ENCODE results near the gene C1orf116.

The C1orf116 gene

DNA sequence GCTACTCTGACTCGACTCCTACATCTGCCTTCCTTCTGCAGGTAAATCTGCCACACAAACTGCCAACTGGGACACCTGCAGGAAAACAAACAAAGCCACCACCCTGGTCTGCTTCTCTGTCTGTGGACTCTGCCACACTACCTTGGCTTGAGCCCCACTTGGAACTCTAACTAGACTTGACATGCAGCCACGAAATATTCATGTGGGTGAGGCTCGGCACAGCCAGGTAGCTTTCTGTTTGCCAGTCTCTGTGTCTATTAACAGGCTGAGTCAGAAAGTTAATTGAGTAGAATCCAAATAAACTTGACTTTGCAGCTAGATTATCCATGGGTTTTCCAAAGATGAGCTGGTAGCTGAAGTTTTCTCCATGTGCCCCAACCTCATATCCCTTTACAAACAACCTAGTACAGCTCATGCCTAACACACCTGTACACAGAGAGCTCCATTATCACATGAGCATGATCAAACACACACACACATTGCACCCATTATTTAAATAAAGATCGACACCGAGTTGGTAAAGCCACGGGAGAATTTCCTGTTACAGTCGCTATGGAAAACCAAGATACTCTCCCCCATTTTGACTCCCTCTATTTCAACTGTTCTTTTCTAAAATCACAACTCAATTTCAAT lies 808 bp downstream of the C1orf116 start:
- Histone ChIP-seq H3K36me3 (ENCODE audit: insufficient read depth, low read length) (no peaks in the 10 kb centered on the region), H3K27me3 (ENCODE audit: control insufficient read depth in 1 of 2, insufficient read depth in 2 of 2, low read length in 2 of 2) (peaks cover 5 to 9% of the 10 kb centered on the region in 2 donors), H3K9ac (ENCODE audit: low read length) (no peak overlapping the region), H3K4me1 (ENCODE audit: insufficient read depth, low read length) (no peaks in the 10 kb centered on the region), H3K4me3 (ENCODE audit: low read depth in 1 of 2, low read length in 2 of 2) (no peak overlapping the region), H3K9me3 (ENCODE audit: low read length) (no peaks in the 10 kb centered on the region), H3K27ac (ENCODE audit: low read depth, low read length) (no peak overlapping the region)

DNA sequence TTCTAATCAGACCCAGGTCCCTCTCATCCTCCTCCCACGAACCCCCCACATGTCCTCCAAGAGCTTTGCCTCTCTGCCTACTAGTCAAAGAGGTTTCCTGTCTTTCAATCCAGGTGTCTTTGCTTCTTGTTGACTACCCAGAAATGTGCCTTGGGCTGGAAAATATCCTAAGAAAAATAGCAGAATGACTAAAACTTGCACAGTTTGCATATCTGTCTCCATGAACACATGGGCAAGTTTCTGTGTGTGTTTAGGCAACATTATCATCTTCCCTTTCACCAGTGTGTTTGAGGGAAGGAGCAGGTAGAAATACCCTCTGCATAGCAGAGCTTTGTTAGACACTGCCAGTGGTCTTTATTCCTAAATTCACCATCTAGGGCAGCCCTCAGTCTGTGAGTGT lies 1.5 kb downstream of the C1orf116 start:
- Histone ChIP-seq H3K27ac (ENCODE audit: low read depth, low read length) (no peak overlapping the region), H3K9me3 (ENCODE audit: low read length) (no peaks in the 10 kb centered on the region), H3K27me3 (ENCODE audit: control insufficient read depth in 1 of 2, insufficient read depth in 2 of 2, low read length in 2 of 2) (peaks cover 5 to 9% of the 10 kb centered on the region in 2 donors), H3K4me1 (ENCODE audit: insufficient read depth, low read length) (peaks cover 3% of the 10 kb centered on the region), H3K9ac (ENCODE audit: low read length) (no peak overlapping the region), H3K36me3 (ENCODE audit: insufficient read depth, low read length) (no peaks in the 10 kb centered on the region), H3K4me3 (ENCODE audit: low read depth in 1 of 2, low read length in 2 of 2) (no peak overlapping the region)

DNA sequence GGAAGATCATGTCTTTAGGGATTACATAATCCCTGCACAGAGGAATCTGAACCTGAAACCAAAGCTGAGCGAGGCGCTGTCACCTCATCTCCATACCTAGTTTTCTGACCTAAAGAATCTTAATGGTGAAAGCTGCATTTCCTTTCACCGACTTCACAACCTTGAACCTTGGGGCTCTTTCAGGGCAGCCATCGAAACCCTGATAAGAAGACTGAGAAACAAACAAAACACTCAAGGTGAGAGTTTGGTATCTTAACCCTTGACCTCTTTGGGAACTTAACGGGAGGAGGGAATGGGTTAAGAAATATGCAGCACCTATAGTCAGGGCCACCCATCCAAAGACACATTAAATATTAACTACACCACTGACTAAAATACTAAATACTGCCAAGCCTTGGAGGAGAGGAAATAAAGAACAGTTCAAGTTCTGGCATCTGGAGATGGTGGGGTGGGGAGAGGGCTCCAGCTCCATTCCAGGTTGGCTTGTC lies 2.0 kb downstream of the C1orf116 start:
- Histone ChIP-seq H3K4me1 (ENCODE audit: insufficient read depth, low read length) (peaks cover 7% of the 10 kb centered on the region), H3K9me3 (ENCODE audit: low read length) (no peaks in the 10 kb centered on the region), H3K27ac (ENCODE audit: low read depth, low read length) (no peak overlapping the region), H3K36me3 (ENCODE audit: insufficient read depth, low read length) (no peaks in the 10 kb centered on the region), H3K9ac (ENCODE audit: low read length) (no peak overlapping the region), H3K4me3 (ENCODE audit: low read depth in 1 of 2, low read length in 2 of 2) (no peak overlapping the region), H3K27me3 (ENCODE audit: control insufficient read depth in 1 of 2, insufficient read depth in 2 of 2, low read length in 2 of 2) (peaks cover 5 to 9% of the 10 kb centered on the region in 2 donors)

DNA sequence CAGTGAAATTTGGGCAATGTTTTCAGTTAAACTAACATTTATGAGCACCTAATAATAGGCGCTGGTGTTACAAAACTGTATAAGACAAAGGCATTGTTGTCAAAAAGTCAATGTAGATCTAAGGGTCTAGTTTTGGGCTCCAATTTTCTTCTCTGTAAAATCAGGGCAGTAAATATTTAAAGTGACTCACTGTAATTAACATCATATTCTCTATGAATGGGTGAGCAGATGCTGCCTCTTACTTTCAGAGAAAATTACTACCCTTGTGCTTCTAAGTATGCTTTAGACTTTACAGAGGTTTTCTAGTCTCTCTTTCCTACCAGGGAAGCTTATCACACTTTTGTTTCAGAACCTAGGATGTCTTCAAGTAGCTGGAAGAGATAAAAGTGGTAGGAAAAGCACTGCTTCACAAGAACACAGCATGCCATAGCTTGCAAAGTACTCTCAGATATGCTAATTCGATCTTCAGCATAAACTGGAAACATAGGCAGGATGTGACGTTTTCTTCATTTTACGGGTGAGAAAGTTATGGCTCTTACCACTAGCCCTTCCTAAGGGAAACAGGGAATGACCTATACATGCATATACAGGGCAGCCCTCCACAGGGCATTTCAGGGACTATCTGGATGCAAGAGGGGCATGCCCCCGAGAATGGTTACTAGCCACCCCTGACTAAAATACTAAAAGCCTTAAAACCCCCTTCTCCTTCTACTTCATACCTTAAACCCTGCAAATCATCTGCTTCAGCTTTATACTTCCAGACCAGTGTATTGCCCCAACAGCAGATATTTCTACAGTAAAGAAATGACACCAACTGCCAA lies 2.6 kb downstream of the C1orf116 start:
- H3K9ac ChIP-seq (ENCODE audit: low read length), result no peak overlapping the region

GRCh38 chr1:207028884-207029650 lies 3.5 kb downstream of the C1orf116 start:
- Histone ChIP-seq H3K36me3 (ENCODE audit: insufficient read depth, low read length) (no peaks in the 10 kb centered on the region), H3K4me3 (ENCODE audit: low read depth in 1 of 2, low read length in 2 of 2) (no peak overlapping the region), H3K9ac (ENCODE audit: low read length) (no peak overlapping the region), H3K27me3 (ENCODE audit: control insufficient read depth in 1 of 2, insufficient read depth in 2 of 2, low read length in 2 of 2) (peaks cover 5 to 9% of the 10 kb centered on the region in 2 donors), H3K9me3 (ENCODE audit: low read length) (no peaks in the 10 kb centered on the region), H3K4me1 (ENCODE audit: insufficient read depth, low read length) (peaks cover 13% of the 10 kb centered on the region), H3K27ac (ENCODE audit: low read depth, low read length) (no peak overlapping the region)

More for the DNA sequence above, 2.6 kb downstream of the C1orf116 start:
- no peaks in the 10 kb centered on the region for H3K9me3 ChIP-seq (ENCODE audit: low read length)
- no peaks in the 10 kb centered on the region for H3K36me3 ChIP-seq (ENCODE audit: insufficient read depth, low read length)
- H3K4me3 ChIP-seq (ENCODE audit: low read depth in 1 of 2, low read length in 2 of 2), result no peak overlapping the region
- peaks cover 13% of the 10 kb centered on the region for H3K4me1 ChIP-seq (ENCODE audit: insufficient read depth, low read length)
- H3K27me3 ChIP-seq (ENCODE audit: control insufficient read depth in 1 of 2, insufficient read depth in 2 of 2, low read length in 2 of 2), result peaks cover 5 to 9% of the 10 kb centered on the region in 2 donors
- H3K27ac ChIP-seq (ENCODE audit: low read depth, low read length), result no peak overlapping the region

DNA sequence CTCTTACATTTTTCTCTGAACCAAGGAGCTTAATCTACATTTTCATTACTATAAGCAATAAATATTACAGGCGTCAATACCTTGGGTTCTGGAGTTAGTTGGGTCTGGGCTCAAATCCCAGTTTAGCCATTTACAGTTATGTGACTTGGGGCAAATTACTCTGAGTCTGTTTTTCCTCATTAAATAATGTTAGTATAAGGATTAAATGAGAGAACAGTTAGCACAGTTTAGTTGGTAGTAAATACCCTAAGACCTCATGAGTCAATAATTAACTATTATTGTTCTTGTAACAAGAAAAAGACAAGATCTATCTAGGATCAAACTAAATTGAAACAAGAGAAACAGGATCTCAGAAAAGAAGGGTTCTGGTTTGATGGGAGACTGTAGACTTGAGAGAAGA lies 4.6 kb downstream of the C1orf116 start:
- H3K27me3 ChIP-seq (ENCODE audit: control insufficient read depth in 1 of 2, insufficient read depth in 2 of 2, low read length in 2 of 2), result peaks cover 5 to 9% of the 10 kb centered on the region in 2 donors
- H3K4me3 ChIP-seq (ENCODE audit: low read depth in 1 of 2, low read length in 2 of 2), result no peak overlapping the region
- H3K4me1 ChIP-seq (ENCODE audit: insufficient read depth, low read length), result peaks cover 13% of the 10 kb centered on the region
- no peaks in the 10 kb centered on the region for H3K36me3 ChIP-seq (ENCODE audit: insufficient read depth, low read length)
- no peak overlapping the region for H3K9ac ChIP-seq (ENCODE audit: low read length)
- no peak overlapping the region for H3K27ac ChIP-seq (ENCODE audit: low read depth, low read length)
- no peaks in the 10 kb centered on the region for H3K9me3 ChIP-seq (ENCODE audit: low read length)

DNA sequence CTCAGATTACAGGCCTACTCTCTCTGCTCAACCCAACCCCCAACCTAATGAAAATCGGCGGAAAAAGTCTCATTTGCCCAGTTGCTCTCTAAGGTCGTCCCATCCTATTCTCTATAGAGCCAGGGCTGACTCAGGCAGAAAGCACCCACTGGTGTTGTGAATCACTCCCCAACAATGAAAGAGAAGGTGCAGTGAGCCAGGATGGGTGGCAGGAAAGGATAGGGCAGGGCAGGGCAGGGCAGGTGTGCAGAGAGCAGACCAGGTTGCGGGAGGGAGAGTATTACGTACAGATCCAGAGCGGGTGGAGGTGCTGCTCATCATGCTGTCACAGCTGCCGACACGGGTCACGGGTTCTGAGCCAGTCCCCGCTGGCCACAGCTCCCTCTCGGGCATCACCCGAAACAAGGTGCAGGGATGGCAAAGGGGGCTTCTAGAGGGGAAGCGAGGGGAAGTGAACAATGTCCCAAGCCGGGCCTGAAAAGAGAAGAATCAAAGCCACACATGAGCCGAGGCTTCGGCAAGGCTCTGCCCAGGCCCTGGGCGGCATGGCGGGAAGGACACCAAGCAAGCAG lies 5.3 kb downstream of the C1orf116 start:
- H3K4me1 ChIP-seq (ENCODE audit: insufficient read depth, low read length), result peaks cover 13% of the 10 kb centered on the region
- H3K36me3 ChIP-seq (ENCODE audit: insufficient read depth, low read length), result no peaks in the 10 kb centered on the region
- no peak overlapping the region for H3K27ac ChIP-seq (ENCODE audit: low read depth, low read length)
- H3K4me3 ChIP-seq (ENCODE audit: low read depth in 1 of 2, low read length in 2 of 2), result no peak overlapping the region
- no peak overlapping the region for H3K9ac ChIP-seq (ENCODE audit: low read length)
- peaks cover 5 to 9% of the 10 kb centered on the region in 2 donors for H3K27me3 ChIP-seq (ENCODE audit: control insufficient read depth in 1 of 2, insufficient read depth in 2 of 2, low read length in 2 of 2)
- no peaks in the 10 kb centered on the region for H3K9me3 ChIP-seq (ENCODE audit: low read length)

DNA sequence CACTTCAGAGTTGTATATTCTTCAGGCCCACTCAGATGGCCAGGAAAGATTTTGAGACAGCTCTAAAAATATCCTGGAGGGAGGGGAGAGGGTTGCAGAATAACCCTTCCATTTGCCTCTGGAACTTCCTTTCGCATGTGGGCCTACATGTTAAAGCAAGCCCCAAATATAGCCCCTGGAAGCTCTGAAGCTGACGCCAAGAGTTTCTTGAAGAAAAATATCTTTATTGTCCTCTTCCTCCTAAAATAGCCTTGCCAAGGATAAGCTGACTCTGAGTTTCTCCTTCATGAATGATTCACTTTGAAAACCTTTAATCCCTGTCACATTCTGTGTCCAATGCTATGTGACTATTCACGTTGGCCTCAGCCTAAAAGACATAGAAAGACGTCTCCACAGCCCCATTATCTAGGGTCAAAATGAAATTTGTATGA lies 6.4 kb downstream of the C1orf116 start:
- Histone ChIP-seq H3K36me3 (ENCODE audit: insufficient read depth, low read length) (no peaks in the 10 kb centered on the region), H3K27me3 (ENCODE audit: control insufficient read depth in 1 of 2, insufficient read depth in 2 of 2, low read length in 2 of 2) (peaks cover 1 to 9% of the 10 kb centered on the region in 2 donors), H3K4me3 (ENCODE audit: low read depth in 1 of 2, low read length in 2 of 2) (no peak overlapping the region), H3K27ac (ENCODE audit: low read depth, low read length) (no peak overlapping the region), H3K4me1 (ENCODE audit: insufficient read depth, low read length) (peaks cover 13% of the 10 kb centered on the region), H3K9ac (ENCODE audit: low read length) (no peak overlapping the region), H3K9me3 (ENCODE audit: low read length) (no peaks in the 10 kb centered on the region)

- no peaks in the 10 kb centered on the region for H3K36me3 ChIP-seq (ENCODE audit: insufficient read depth, low read length)
- H3K4me3 ChIP-seq (ENCODE audit: low read depth in 1 of 2, low read length in 2 of 2), result no peak overlapping the region
- peaks cover 13% of the 10 kb centered on the region for H3K4me1 ChIP-seq (ENCODE audit: insufficient read depth, low read length)
- H3K27ac ChIP-seq (ENCODE audit: low read depth, low read length), result no peak overlapping the region
- H3K27me3 ChIP-seq (ENCODE audit: control insufficient read depth in 1 of 2, insufficient read depth in 2 of 2, low read length in 2 of 2), result peaks cover 0 to 3% of the 10 kb centered on the region in 2 donors
- no peaks in the 10 kb centered on the region for H3K9me3 ChIP-seq (ENCODE audit: low read length)
- no peak overlapping the region for H3K9ac ChIP-seq (ENCODE audit: low read length)
Measured at GRCh38 chr1:207025146-207025880, 7.2 kb downstream of the C1orf116 start.

DNA sequence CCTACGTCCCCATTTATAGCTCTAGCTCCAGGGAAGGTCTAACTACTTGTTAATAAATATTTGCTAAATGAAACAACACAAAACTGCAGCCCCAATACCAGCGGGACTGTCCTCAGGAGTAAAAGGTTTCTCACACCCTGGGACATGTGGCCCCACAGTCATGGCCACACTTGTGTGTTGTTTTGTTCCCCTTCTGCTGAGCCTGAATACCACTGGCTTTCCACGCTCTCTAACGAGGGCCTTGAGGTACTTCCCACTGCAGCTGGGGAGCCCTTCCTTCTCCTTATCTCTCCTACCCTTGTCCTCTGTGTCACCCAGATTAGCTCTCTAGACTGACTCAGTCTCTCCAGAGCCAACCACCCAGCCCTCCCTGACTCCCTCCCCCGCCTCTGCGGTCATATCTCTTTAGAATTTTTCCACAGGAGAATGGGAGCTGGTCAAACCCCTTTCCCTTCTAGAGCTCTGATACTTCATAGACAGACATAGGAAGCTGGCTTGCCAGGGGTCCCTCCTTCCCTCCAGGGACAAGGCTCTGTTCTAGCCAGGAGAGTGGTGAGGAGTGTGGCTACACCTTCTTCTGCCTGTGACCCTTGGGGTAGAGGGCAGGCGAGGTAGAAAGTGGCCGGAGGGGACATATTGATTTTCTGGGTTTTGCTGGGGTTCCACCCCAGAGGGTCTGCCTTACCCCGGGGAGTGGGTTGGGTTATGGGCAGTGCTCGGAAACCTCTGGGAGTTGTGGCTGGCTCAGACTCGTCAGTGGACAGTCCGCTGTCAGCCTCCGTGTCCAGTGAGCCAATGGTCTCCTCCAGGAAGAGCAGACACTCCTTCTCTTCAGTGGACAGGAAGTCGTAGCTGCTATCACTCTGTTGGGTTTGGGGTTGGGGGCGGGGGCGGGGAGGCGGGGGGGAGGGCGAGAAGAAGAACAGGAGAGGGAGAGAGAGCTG lies 8.1 kb downstream of the C1orf116 start:
- Histone ChIP-seq H3K4me3 (ENCODE audit: low read depth in 1 of 2, low read length in 2 of 2) (no peak overlapping the region), H3K9ac (ENCODE audit: low read length) (no peak overlapping the region), H3K9me3 (ENCODE audit: low read length) (no peaks in the 10 kb centered on the region), H3K36me3 (ENCODE audit: insufficient read depth, low read length) (no peaks in the 10 kb centered on the region), H3K27ac (ENCODE audit: low read depth, low read length) (no peak overlapping the region), H3K27me3 (ENCODE audit: control insufficient read depth in 1 of 2, insufficient read depth in 2 of 2, low read length in 2 of 2) (no peaks in the 10 kb centered on the region), H3K4me1 (ENCODE audit: insufficient read depth, low read length) (peaks cover 13% of the 10 kb centered on the region)
